Heart left ventricle (tissue), 13 donors: ENCODE measurements around the gene KEL.

Experiments
- CTCF ChIP-seq, 12 donors: fragments of 200-600 bp; sonication (generic) in 4 of 12; IDR thresholded peaks; one replicate each; pipeline versions ENCODE4 v1.5.0 to v1.8.0; 2018 to 2022; ENCODE audit warnings: antibody characterized with exemption in 12 of 12, mild to moderate bottlenecking in 5 of 12
- POLR2A ChIP-seq, 2 donors: fragments of 450-650 bp; IDR thresholded peaks; one replicate each; pipeline ENCODE4 v1.6.1; 2017; ENCODE audit warnings: antibody characterized with exemption in 2 of 2, mild to moderate bottlenecking in 2 of 2, moderate library complexity in 2 of 2
- donor health status: ischemic (EF 13 %, LVEDD 7.1; RV severe dilation, severe dysfunction).
- donor health status: DM: no; HTN: yes; CAD: no.
- donor health status: DM: no; HTN: no; CAD: no.
- donor health status: ischemic (EF 25% LVEDD 6.9; RV normal size, moderate dysfunction).
- donor health status: ischemic (EF 25% LVEDD 5.7; RV mildly dilated, moderate dysfunction).
- donor health status: ischemic (EF 35%, LVEDD 5.7; RV mildly dilated, moderate dysfunction).
- donor health status: nonischemic (EF 11% LVEDD 7.7; RV severe dilation, severe dysfunction).
- donor health status: DM: yes; HTN: yes; CAD: no.
- donor health status: PGD.
- donor health status: ischemic (EF 29% LVEDD 5.4; RV normal size, mild dysfunction).
- donor health status: nonischemic (EF 23%, LVEDD 6.1; RV moderate dilation, normal function).

GRCh38 chr7:142927949-142928348, 34.2 kb downstream of the KEL start:
- no peak for TF ChIP-seq CTCF (IDR thresholded peaks at IDR 0.05)
- TF ChIP-seq POLR2A (IDR thresholded peaks at IDR 0.05), result no peak
